GM20000 (cell line): ENCODE measurements around the gene NDUFS2.

Experiments
- DNase-seq: peaks from one replicate; pipeline ENCODE4 v3.0.0; 2012; ENCODE audit warnings: low spot score
- TF ChIP-seq, protein P1 (sequence below): IDR thresholded peaks from 2 replicates; pipeline ENCODE4 v1.5.1; 2012; ENCODE audit warnings: mild to moderate bottlenecking, control low read depth; ENCODE audit errors: extremely low read depth, missing control alignments

Gene NDUFS2

DNA sequence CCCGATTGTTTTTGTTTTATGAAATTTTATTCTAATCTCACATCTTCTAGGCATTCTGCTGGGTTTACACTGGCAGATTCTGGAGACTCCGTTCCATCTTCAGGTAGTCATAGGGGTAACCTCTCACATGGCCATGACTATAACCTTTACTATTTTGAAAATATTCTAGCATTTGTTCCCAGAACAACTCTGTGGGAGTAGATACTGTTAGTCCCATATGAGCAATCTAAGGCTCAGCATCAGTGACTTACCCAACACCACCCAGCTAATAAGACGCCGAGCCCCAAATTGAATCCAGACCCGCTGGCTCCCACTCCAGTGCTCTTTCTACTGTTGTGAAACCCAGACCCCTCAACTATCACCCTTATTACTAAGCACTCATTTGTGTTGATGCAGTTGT is 13.1 kb upstream of the NDUFS2 start:
- DNase-seq, result no peak
- TF ChIP-seq, protein P1, sequence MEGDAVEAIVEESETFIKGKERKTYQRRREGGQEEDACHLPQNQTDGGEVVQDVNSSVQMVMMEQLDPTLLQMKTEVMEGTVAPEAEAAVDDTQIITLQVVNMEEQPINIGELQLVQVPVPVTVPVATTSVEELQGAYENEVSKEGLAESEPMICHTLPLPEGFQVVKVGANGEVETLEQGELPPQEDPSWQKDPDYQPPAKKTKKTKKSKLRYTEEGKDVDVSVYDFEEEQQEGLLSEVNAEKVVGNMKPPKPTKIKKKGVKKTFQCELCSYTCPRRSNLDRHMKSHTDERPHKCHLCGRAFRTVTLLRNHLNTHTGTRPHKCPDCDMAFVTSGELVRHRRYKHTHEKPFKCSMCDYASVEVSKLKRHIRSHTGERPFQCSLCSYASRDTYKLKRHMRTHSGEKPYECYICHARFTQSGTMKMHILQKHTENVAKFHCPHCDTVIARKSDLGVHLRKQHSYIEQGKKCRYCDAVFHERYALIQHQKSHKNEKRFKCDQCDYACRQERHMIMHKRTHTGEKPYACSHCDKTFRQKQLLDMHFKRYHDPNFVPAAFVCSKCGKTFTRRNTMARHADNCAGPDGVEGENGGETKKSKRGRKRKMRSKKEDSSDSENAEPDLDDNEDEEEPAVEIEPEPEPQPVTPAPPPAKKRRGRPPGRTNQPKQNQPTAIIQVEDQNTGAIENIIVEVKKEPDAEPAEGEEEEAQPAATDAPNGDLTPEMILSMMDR, result no peak

DNA sequence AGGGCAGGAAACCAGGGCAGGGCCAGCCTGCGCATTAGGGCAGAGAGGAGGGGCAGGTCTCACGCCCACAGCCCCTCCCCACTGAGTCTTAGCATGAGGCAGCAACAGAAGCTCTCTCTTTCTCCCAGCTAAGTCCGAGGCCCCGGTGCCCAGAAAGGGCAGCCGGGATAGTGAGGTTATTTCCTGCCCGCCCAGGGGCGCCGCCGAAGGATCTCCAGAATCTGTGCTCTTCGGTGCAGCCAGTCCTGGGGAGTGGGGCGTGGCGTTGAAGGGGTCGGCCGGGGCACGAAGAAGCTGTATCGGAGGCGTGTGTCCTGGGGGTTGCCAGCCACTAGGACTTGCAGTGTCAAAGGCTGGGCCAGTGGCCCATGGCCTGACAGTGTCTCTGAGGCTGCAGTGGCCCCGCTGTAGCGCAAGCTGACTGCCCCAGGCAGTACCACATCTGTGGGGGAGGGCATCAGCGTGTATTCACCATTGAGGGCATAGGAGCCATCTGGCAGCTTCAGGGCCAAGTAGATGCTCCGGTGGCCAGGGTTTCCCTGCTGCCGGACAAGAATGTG is 11.1 kb upstream of the NDUFS2 start:
- DNase-seq, result no peak
- TF ChIP-seq, protein P1, result no peak

DNA sequence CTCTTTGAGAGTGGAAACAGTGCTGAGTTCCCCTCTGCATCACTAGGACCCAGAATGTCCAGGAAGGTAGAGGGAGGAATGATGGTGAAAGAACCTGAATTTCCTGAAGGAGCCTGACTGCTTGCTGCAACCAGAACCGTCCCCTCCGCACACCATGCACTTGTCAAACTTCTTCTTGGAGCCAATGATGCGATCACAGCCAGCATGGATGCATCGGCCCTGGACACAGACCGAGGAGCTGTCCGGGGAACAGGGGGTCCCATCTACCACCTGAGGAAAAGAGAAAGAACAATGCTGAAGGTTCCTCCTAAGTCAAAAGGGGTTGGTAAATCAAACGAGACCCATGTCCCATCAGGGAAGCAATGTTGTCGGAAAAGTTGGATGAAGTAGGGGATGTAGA is 10.2 kb upstream of the NDUFS2 start:
- TF ChIP-seq, protein P1, result no peak
- DNase-seq, result no peak

DNA sequence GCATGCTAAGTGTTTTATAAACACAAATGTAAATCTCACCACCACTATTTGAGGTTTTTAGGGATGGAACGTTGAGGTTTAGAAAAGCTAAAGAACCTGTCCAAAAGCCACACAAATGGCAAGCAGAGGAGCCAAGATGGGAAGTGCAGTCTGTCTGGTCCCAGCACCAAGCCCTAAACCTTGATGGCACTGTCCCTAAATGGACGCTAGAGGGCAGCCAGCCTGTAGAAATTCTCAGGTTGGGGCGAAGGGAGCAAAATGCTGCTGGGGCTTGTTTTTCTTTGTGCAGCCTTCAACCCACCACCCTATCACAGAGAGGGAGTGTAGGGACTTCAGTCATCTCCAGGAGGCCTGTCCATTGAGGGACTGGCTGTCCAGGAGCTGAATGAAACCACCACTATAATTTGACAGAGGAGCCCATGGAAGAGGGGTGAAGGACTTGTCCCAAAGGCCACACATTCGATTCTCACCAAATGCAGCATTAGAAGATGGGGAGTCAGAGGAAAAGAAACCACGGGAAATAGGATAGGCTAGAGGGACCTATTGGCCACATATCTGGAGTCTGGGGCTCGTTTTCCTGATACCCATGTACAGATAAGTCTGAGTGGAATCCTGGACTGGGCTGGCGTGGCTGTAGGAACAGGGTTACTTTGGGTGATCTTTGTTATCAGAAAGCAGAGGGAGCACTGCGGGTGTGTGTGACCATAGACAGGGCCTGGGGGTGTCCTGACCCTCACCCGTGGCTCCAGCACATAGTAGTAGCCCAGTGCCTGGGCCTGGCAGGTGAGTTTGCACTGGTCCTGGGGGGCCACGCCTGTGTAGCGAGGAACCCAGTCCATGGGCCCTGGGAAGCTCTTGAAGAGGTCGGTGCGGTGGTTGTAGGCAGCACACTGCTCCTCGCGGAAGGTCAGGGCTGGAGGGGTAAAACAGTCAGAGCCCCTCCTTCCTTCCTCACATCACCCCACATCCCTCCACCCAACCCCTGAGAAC is 9.4 kb upstream of the NDUFS2 start:
- TF ChIP-seq, protein P1, result peak; percentile 98
- peak; percentile 80 for DNase-seq

DNA sequence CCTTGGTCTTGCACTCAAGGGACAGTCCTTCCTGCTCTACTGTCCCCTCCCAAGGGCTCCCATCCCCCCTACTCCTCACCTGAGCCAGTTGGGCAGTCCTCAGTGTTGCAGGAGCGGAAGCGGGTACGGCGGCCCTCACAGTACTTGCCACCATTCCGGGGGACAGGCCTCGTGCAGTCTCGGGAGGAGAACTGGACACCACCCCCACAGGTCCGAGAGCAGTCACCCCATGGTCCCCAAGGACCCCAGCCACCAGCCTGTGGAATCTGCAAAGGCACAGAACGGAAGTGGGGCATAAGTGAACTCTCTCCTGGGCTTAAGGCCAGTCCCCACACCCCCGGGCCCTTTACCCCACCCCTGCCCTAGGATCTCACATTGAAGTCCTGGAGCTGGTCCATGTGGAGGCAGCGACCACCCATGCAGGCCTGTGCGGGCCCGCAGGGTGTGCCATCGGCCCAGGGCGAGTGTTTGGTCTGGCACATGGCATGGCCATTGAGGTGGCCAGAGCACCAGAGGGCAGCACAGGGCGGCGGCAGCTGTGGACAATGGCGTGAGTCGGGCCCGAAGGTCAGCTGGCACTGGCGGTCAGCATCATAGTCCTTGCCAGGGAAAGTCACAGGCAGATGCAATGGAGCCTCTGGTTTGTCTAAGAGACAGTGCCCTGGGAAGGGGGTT is 8.5 kb upstream of the NDUFS2 start:
- TF ChIP-seq, protein P1, result peak; percentile 0
- DNase-seq, result no peak

DNA sequence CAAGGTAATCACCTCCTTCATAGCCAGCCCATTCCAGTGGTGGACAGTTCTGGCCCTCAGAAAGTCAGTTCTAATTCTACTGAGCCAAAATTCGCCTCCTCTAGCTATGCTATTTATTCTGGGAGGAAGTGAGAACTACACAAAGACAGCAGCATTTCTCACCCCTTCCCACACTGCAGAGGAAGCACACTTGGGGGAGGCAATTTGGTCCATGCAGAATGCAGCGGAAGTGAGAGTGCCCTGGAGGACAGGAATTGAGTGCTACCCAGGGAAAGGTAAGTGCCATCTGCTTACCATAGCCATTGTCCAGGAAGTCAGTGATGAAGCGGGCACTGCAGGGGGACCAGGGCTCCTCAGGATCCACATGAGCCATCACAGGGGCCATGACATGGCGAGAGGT is 7.0 kb upstream of the NDUFS2 start:
- TF ChIP-seq, protein P1, result no peak
- DNase-seq, result no peak

DNA sequence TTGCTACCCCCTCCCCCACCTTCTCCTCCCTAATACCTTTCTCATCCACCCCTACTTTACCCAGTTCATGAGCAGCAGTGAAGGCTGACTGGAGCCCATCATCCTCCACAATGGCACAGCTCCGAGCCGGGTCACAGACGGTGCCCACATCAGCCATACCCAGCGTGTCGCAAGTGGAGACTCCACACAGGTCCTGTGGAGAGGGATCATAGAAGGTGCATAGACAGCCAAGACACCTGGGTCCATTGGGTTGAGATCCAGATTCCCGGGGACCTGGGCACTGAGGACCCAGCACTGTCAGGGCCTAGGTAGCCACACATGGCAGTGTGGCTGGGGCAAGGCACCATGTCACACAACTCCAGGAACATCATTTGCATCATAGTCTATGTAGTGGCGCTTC is 6.1 kb upstream of the NDUFS2 start:
- DNase-seq, result no peak
- TF ChIP-seq, protein P1, result no peak
